Body of pancreas (tissue), 4 donors: Measurements from ENCODE around the gene GGA2.

Experiments used
- POLR2A ChIP-seq, 3 donors: fragments of 450-650 bp; IDR thresholded peaks; one replicate each; pipeline ENCODE4 v1.6.1; 2016; ENCODE audit warnings: antibody characterized with exemption in 3 of 3, mild to moderate bottlenecking in 2 of 3
- TF ChIP-seq, protein P1 (sequence below), 7 experiments: fragments of 450-650 bp in 4 of 7; fragments of 200-600 bp in 3 of 7; sonication (generic) in 3 of 7; IDR thresholded peaks; one replicate each; pipeline ENCODE4 v1.5.1; 2016 to 2019; ENCODE audit warnings: antibody characterized with exemption in 7 of 7

DNA sequence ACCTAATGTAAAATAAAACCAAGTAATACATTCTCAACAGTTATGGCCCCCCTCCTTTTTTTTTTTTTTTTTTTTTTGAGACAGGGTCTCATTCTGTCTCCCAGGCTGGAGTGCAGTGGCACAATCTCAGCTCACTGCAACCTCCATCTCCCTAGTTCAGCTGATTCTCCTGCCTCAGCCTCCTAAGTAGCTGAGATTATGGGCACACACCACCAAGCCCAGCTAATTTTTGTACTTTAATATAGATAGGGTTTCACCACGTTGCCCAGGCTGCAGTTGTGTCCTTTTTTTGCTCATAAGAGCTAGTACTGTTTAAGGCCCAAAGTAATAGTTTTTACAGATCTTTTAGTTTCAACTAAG is 28.6 kb upstream of the GGA2 start:
- TF ChIP-seq, protein P1, sequence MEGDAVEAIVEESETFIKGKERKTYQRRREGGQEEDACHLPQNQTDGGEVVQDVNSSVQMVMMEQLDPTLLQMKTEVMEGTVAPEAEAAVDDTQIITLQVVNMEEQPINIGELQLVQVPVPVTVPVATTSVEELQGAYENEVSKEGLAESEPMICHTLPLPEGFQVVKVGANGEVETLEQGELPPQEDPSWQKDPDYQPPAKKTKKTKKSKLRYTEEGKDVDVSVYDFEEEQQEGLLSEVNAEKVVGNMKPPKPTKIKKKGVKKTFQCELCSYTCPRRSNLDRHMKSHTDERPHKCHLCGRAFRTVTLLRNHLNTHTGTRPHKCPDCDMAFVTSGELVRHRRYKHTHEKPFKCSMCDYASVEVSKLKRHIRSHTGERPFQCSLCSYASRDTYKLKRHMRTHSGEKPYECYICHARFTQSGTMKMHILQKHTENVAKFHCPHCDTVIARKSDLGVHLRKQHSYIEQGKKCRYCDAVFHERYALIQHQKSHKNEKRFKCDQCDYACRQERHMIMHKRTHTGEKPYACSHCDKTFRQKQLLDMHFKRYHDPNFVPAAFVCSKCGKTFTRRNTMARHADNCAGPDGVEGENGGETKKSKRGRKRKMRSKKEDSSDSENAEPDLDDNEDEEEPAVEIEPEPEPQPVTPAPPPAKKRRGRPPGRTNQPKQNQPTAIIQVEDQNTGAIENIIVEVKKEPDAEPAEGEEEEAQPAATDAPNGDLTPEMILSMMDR (IDR thresholded peaks at IDR 0.05) = no peak
- TF ChIP-seq POLR2A (IDR thresholded peaks at IDR 0.05) = no peak
